ENCODE results near the gene NAGLU.

DNA sequence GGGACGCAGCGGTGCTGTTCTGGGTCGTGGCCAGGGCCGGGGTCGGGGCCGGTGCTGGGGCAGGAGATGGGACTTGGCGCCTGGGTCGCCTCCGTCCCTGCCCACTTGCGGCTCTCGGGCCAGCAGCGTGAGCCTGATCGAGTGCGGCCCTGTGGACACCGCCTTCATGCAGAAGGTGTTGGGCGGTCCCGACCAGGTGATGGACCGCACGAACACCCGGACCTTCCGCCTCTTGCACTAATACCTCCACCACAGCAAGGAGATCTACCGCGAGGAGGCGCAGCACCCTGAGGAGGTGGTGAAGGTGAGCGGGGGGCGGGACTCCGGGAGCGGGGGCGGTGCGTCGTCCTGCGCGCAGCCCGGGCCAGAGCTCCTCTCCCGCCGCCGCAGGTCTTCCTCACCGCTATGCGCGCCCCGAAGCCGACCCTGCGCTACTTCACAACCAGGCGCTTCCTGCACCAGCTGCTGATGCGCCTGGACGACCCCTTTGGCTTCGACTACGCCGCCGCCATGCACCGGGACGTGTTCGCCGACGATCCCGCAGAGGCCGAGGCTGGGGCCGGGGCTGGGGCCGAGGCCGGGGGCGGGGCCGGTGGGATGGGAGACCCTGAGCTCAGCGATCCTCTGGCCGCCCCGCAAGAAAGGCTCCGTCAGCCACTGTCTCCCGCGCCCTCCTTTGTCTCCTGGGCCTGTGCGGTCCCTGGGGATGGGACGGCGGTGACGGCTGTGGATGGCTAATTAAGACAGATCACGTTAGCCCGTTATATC lies 12.2 kb downstream of the NAGLU start:
- TF ChIP-seq TEAD4 (IDR thresholded peaks at IDR 0.05; ENCODE audit: borderline replicate concordance, insufficient read depth) (no peak), CTCF (IDR thresholded peaks at IDR 0.05) (no peak), RFX5 (IDR thresholded peaks at IDR 0.05; ENCODE audit: low read length) (no peak), NFIC (IDR thresholded peaks at IDR 0.05; ENCODE audit: borderline replicate concordance) (no peak), GATA2 (CRISPR knock-in tag; IDR thresholded peaks at IDR 0.05) (no peak), YY1 (IDR thresholded peaks at IDR 0.05; ENCODE audit: low read depth) (no peak), REST (IDR thresholded peaks at IDR 0.05; ENCODE audit: low read depth, low read length) (no peak), FOXJ3 (CRISPR knock-in tag; IDR thresholded peaks at IDR 0.05) (no peak)
